Progenitor cell of endocrine pancreas (in vitro differentiated cells): Measurements from ENCODE around the gene ZNF254. TPM values are rescaled to one million over a fixed set of nuclear protein-coding genes. Genes with fewer than 3 reads are reported as not detected.

ENCODE experiments used
- DNase-seq: peaks from one replicate; pipeline ENCODE4 v3.0.0; 2021; ENCODE audit warnings: low spot score; ENCODE audit not compliant: unreplicated experiment
- H3K27ac Mint-ChIP-seq: 2 replicates; pipeline ENCODE4 v1.8.0; 2021; ENCODE audit warnings: mild to moderate bottlenecking, moderate library complexity, mixed read lengths
- H3K27me3 Mint-ChIP-seq: 2 replicates; pipeline ENCODE4 v1.8.0; 2021; ENCODE audit warnings: mixed read lengths
- H3K36me3 Mint-ChIP-seq: 2 replicates; pipeline ENCODE4 v1.8.0; 2022; ENCODE audit warnings: mixed read lengths; ENCODE audit not compliant: insufficient read depth
- H3K4me1 Mint-ChIP-seq: 2 replicates; pipeline ENCODE4 v1.8.0; 2021; ENCODE audit warnings: low read depth, mixed read lengths
- H3K4me3 Mint-ChIP-seq: 2 replicates; pipeline ENCODE4 v1.8.0; 2021; ENCODE audit warnings: low read depth, mild to moderate bottlenecking, moderate library complexity, mixed read lengths
- H3K9me3 Mint-ChIP-seq: 2 replicates; pipeline ENCODE4 v1.8.0; 2021; ENCODE audit warnings: low read depth, mixed read lengths
- CTCF ChIP-seq: fragments of 200-600 bp; sonication (generic); IDR thresholded peaks from one replicate; pipeline ENCODE4 v1.5.0; 2021; ENCODE audit warnings: antibody characterized with exemption, mild to moderate bottlenecking; ENCODE audit not compliant: unreplicated experiment
- total RNA-seq: library from RNA; stranded (reverse); gene quantifications from 2 replicates; pipeline ENCODE4 v1.2.1, GENCODE V29; 2021

Gene ZNF254
- total RNA-seq, 1 donor from 2014 or later, result 44.0 TPM

- Mint-ChIP-seq H3K4me3 (no peak overlapping the region), H3K27me3 (no peaks in the 10 kb centered on the region), H3K27ac (no peak overlapping the region), H3K4me1 (peaks cover 3% of the 10 kb centered on the region), H3K9me3 (peaks cover 35% of the 10 kb centered on the region), H3K36me3 (peaks cover 55% of the 10 kb centered on the region)
- no peak for TF ChIP-seq CTCF
- no peak for DNase-seq
These were observed 53.6 kb downstream of the ZNF254 start for GRCh38 chr19:24140591-24140990.

- no peak for TF ChIP-seq CTCF
- Mint-ChIP-seq H3K27me3 (no peaks in the 10 kb centered on the region), H3K4me3 (no peak overlapping the region), H3K4me1 (peaks cover 3% of the 10 kb centered on the region), H3K27ac (no peak overlapping the region), H3K36me3 (peaks cover 51% of the 10 kb centered on the region), H3K9me3 (peaks cover 29% of the 10 kb centered on the region)
- DNase-seq, result no peak
These were observed 54.6 kb downstream of the ZNF254 start for GRCh38 chr19:24141612-24142011.

- H3K9me3 Mint-ChIP-seq, result peaks cover 28% of the 10 kb centered on the region
- DNase-seq, result no peak
- no peaks in the 10 kb centered on the region for H3K27me3 Mint-ChIP-seq
- no peak overlapping the region for H3K27ac Mint-ChIP-seq
- H3K4me1 Mint-ChIP-seq, result peaks cover 3% of the 10 kb centered on the region
- peaks cover 47% of the 10 kb centered on the region for H3K36me3 Mint-ChIP-seq
- H3K4me3 Mint-ChIP-seq, result no peak overlapping the region
- TF ChIP-seq CTCF, result no peak
These were observed 55.8 kb downstream of the ZNF254 start for GRCh38 chr19:24142771-24143170.

GRCh38 chr19:24159707-24160106 is 72.7 kb downstream of the ZNF254 start:
- no peaks in the 10 kb centered on the region for H3K27me3 Mint-ChIP-seq
- DNase-seq, result no peak
- H3K4me1 Mint-ChIP-seq, result no peaks in the 10 kb centered on the region
- TF ChIP-seq CTCF, result no peak
- H3K36me3 Mint-ChIP-seq, result peaks cover 53% of the 10 kb centered on the region
- H3K9me3 Mint-ChIP-seq, result peaks cover 50% of the 10 kb centered on the region
- H3K27ac Mint-ChIP-seq, result no peak overlapping the region
- no peak overlapping the region for H3K4me3 Mint-ChIP-seq

GRCh38 chr19:24166055-24166454 is 79.1 kb downstream of the ZNF254 start:
- H3K9me3 Mint-ChIP-seq, result peaks cover 64% of the 10 kb centered on the region
- no peak for DNase-seq
- H3K4me1 Mint-ChIP-seq, result no peaks in the 10 kb centered on the region
- peaks cover 38% of the 10 kb centered on the region for H3K36me3 Mint-ChIP-seq
- no peak overlapping the region for H3K4me3 Mint-ChIP-seq
- TF ChIP-seq CTCF, result no peak
- H3K27ac Mint-ChIP-seq, result no peak overlapping the region
- H3K27me3 Mint-ChIP-seq, result no peaks in the 10 kb centered on the region
